Esophagus muscularis mucosa (tissue), 4 donors: ENCODE data around the gene ARHGEF10L. TPM values are rescaled to one million over a fixed set of nuclear protein-coding genes. Genes with fewer than 3 reads are reported as not detected.

Experiments used
- DNase-seq: peaks from one replicate; pipeline ENCODE4 v3.0.0-alpha.2; 2017; ENCODE audit errors: extremely low spot score
- H3K27ac ChIP-seq, 4 donors: fragments of 200-600 bp; sonication (generic); replicated peaks in 1 of 4; 1 replicate in 3 of 4; 2 replicates in 1 of 4; pipeline ENCODE4 v1.5.1; 2016 to 2019; ENCODE audit warnings: mild to moderate bottlenecking in 1 of 4
- H3K27me3 ChIP-seq, 4 donors: fragments of 200-600 bp; sonication (generic); one replicate each; pipeline versions ENCODE4 v1.5.1 to v1.6.0; 2016 to 2019
- H3K36me3 ChIP-seq, 4 donors: fragments of 200-600 bp; sonication (generic); one replicate each; pipeline ENCODE4 v1.5.1; 2016 to 2019
- H3K4me1 ChIP-seq, 4 donors: fragments of 200-600 bp; sonication (generic); one replicate each; pipeline ENCODE4 v1.5.1; 2016 to 2019
- H3K4me3 ChIP-seq, 4 donors: fragments of 200-600 bp; sonication (generic); 1 replicate in 2 of 4; 2 replicates in 2 of 4; pipeline ENCODE4 v1.5.1; 2016 to 2019; ENCODE audit warnings: mild to moderate bottlenecking in 4 of 4, moderate library complexity in 1 of 4
- H3K9me3 ChIP-seq, 4 donors: fragments of 200-600 bp; sonication (generic); 1 replicate in 3 of 4; 2 replicates in 1 of 4; pipeline ENCODE4 v1.5.1; 2016 to 2019
- EP300 ChIP-seq: sonication (generic); formaldehyde crosslinking; IDR thresholded peaks from one replicate; pipeline ENCODE4 v1.6.1; 2017; ENCODE audit warnings: antibody characterized with exemption
- POLR2A ChIP-seq: fragments of 450-650 bp; IDR thresholded peaks from one replicate; pipeline ENCODE4 v1.6.1; 2017; ENCODE audit warnings: antibody characterized with exemption, moderate library complexity, mild to moderate bottlenecking, low read depth
- POLR2AphosphoS5 ChIP-seq, 2 donors: sonication (generic); formaldehyde crosslinking; IDR thresholded peaks; one replicate each; pipeline ENCODE4 v1.6.1; 2017; ENCODE audit warnings: antibody characterized with exemption in 2 of 2
- WGBS: methylation state at CpG from one replicate; pipeline ENCODE4 v1.1.5; 2018; 5-methylcytosine and 5-hydroxymethylcytosine counted together
- intact Hi-C: fragments of 100-400 bp; cut with DNase I; formaldehyde crosslinking; loops from one replicate; pipeline ENCODE4 v1.15.1; 2023
- total RNA-seq, 4 donors: library from RNA; depleted of rRNA; stranded (reverse); fragments of >200 nt; gene quantifications; one replicate each; pipeline versions ENCODE4 v1.1.0 to v1.2.1, GENCODE V29; 2016
- TF ChIP-seq, protein P1 (sequence below), 3 experiments: fragments of 200-600 bp in 2 of 3; fragments of 450-650 bp in 1 of 3; sonication (generic) in 2 of 3; IDR thresholded peaks; one replicate each; pipeline ENCODE4 v1.5.1; 2017 to 2019; ENCODE audit warnings: antibody characterized with exemption in 3 of 3, mild to moderate bottlenecking in 2 of 3, moderate library complexity in 1 of 3

Gene ARHGEF10L
- total RNA-seq, 4 donors from 2014 or later: 46.6 to 93.0 (median 66.9) TPM

DNA sequence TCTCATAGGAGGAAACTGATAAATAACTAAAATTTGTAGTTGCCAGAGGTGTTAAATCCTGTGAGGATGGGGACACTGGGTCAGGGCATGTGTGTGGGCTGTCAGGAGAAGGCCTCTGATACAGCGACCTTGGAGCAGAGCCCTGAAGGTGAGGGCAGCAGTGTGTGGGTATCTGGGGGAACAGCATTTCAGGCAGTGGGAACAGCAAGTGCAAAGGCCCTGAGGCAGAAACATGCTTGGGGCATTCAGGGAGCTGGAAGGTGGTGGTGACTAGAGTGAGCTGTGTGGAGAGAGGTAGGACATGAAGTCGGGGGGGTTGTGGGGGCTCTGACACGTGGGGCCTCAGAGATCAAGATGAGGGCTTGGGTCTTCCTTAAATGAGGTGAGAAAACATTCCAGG lies 30.7 kb downstream of the ARHGEF10L start:
- peaks cover 90 to 100% (median 100%) of the 10 kb centered on the region in 4 donors for H3K4me1 ChIP-seq
- no peak for DNase-seq

DNA sequence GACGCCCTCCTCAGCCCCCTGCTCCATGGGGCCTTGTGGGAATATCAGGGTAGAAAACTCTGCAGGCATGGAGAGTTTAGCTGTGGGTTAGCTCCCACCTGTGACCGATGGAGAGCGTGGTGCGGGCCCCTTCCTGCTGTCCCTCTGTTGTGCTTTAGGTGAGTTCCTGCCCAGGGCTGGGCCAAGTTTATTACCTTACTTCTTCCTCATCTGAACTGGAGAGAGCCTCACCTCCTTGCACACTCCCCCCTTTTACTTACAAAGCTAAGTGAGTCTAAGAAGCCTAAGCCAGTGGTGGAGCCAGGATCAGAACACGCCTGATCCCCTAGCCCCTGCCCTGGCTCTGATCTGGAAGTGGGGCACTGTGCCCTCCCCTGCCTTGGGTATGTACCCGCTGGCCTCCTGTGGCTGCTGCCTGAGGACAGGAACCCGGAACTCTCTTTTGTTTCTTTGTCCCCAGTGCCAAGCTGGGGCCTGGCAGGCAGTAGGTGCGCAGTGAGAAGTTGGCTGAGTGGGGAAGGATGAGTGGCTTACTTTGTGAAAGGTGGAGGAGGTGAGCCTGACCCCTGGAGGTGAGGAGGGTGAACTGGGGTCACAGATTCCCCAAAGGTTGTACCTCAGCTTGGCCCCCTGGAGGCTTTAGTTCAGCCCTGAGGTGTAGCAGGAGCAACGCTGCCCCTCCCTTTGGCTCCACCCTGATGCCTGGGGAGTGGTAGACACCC lies 32.9 kb downstream of the ARHGEF10L start:
- Histone ChIP-seq H3K4me1 (peaks cover 81 to 100% (median 100%) of the 10 kb centered on the region in 4 donors), H3K36me3 (no peaks in the 10 kb centered on the region), H3K27ac (peak overlapping the region; percentile 92 to 98 (median 96)), H3K4me3 (no peak overlapping the region), H3K9me3 (no peaks in the 10 kb centered on the region), H3K27me3 (no peaks in the 10 kb centered on the region)
- no peak for DNase-seq
- intact Hi-C loops: loop anchor here (5.0 kb wide), 1 partner anchor 50 kb away; no protein-coding TSS in a partner anchor
- TF ChIP-seq EP300 (no peak), POLR2A (no peak), POLR2AphosphoS5 (IDR thresholded peaks at IDR 0.05) (no peak)
- TF ChIP-seq, protein P1, sequence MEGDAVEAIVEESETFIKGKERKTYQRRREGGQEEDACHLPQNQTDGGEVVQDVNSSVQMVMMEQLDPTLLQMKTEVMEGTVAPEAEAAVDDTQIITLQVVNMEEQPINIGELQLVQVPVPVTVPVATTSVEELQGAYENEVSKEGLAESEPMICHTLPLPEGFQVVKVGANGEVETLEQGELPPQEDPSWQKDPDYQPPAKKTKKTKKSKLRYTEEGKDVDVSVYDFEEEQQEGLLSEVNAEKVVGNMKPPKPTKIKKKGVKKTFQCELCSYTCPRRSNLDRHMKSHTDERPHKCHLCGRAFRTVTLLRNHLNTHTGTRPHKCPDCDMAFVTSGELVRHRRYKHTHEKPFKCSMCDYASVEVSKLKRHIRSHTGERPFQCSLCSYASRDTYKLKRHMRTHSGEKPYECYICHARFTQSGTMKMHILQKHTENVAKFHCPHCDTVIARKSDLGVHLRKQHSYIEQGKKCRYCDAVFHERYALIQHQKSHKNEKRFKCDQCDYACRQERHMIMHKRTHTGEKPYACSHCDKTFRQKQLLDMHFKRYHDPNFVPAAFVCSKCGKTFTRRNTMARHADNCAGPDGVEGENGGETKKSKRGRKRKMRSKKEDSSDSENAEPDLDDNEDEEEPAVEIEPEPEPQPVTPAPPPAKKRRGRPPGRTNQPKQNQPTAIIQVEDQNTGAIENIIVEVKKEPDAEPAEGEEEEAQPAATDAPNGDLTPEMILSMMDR (IDR thresholded peaks at IDR 0.05): no peak
- WGBS: 91% methylated on average over 9 of the region's 9 CpGs

More for the DNA sequence above, 30.7 kb downstream of the ARHGEF10L start:
- Histone ChIP-seq H3K36me3 (no peaks in the 10 kb centered on the region), H3K9me3 (no peaks in the 10 kb centered on the region), H3K4me3 (peak overlapping the region in 2 of 4 donors; percentile 14 to 18), H3K27me3 (no peaks in the 10 kb centered on the region), H3K27ac (peak overlapping the region; percentile 92 to 98 (median 96))
- TF ChIP-seq POLR2A (no peak), EP300 (no peak), POLR2AphosphoS5 (IDR thresholded peaks at IDR 0.05) (no peak)
- TF ChIP-seq, protein P1 (IDR thresholded peaks at IDR 0.05): no peak
- intact Hi-C loops: loop anchor here (5.0 kb wide), 1 partner anchor 52 kb away; no protein-coding TSS in a partner anchor
- 69% methylated on average over 3 of the region's 3 CpGs for WGBS

DNA sequence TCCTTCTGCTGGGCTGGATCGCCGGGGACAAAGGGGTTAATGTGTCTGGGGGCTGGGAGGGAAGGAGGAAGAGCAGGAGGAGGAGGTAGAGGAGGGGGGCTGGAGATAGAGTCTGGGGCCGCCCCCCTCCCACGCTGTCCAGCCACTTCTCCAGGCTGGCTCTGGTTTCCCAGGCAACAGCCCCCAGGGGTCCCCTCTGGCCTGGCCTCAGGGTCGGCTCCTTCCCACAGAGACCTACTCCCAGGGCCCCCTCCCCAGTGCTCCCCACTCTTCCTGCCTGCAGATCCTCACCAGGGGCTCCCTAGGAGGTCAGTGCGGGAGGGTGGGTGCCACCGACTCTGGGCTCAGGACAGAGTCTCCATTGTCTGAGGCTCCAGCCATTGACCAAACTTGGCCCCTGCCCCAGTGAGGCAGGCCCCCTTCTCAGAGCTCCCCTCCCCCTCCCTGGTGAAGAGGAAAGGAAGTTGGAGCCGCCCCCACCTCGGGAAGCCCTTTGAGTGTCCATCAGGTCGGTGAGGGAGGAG lies 34.1 kb downstream of the ARHGEF10L start:
- H3K27ac ChIP-seq: peak overlapping the region; percentile 92 to 98 (median 96)
- H3K9me3 ChIP-seq: no peaks in the 10 kb centered on the region
- WGBS: 51% methylated on average over 6 of the region's 10 CpGs
- intact Hi-C loops: loop anchor here (5.0 kb wide), 1 partner anchor 49 kb away; no protein-coding TSS in a partner anchor
- TF ChIP-seq, protein P1 (IDR thresholded peaks at IDR 0.05): no peak
- TF ChIP-seq POLR2A (no peak), EP300 (no peak), POLR2AphosphoS5 (IDR thresholded peaks at IDR 0.05) (no peak)
- DNase-seq: no peak
- no peak overlapping the region for H3K4me3 ChIP-seq
- H3K27me3 ChIP-seq: no peaks in the 10 kb centered on the region
- H3K4me1 ChIP-seq: peaks cover 70 to 100% (median 98%) of the 10 kb centered on the region in 4 donors
- H3K36me3 ChIP-seq: no peaks in the 10 kb centered on the region

DNA sequence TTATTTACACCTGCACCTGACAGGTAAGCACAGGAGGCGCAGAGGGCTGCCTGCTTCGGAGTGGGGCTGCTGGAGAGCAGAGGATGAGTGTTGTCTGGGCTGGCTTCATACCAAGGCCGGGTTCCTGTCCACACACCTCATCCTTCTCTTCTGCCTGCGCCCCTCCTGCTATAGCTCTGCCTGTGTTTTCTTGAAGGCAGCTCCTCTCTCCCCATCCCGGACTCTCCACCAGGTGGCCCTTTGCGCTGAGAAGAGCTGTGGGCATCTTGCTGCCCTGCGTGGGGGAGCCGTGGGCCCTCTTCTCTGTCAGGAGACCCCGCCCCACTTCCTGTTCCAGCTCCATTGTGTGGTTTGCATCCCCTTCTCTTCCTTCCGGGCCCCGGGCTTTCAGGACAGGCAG lies 35.0 kb downstream of the ARHGEF10L start:
- Histone ChIP-seq H3K9me3 (no peaks in the 10 kb centered on the region), H3K27me3 (no peaks in the 10 kb centered on the region), H3K27ac (peak overlapping the region; percentile 92 to 98 (median 96)), H3K4me1 (peaks cover 61 to 100% (median 96%) of the 10 kb centered on the region in 4 donors), H3K4me3 (no peak overlapping the region), H3K36me3 (no peaks in the 10 kb centered on the region)
- intact Hi-C loops: loop anchor here (5.0 kb wide), 1 partner anchor 48 kb away; no protein-coding TSS in a partner anchor
- 54% methylated on average over 10 of the region's 11 CpGs for WGBS
- DNase-seq: no peak
- no peak for TF ChIP-seq POLR2A
- TF ChIP-seq, protein P1 (IDR thresholded peaks at IDR 0.05): peak; percentile 21 to 46 (median 44)
- TF ChIP-seq POLR2AphosphoS5 (IDR thresholded peaks at IDR 0.05): no peak
- TF ChIP-seq EP300: no peak
